HG03103 (cell line): ENCODE results near the gene DNASE2.

Source experiments
- ATAC-seq: cut with Tn5 transposase; IDR thresholded peaks from one replicate; pipeline ENCODE4 v1.9.1; 2021; ENCODE audit warnings: low read depth; ENCODE audit not compliant: unreplicated experiment

DNASE2 gene

DNA sequence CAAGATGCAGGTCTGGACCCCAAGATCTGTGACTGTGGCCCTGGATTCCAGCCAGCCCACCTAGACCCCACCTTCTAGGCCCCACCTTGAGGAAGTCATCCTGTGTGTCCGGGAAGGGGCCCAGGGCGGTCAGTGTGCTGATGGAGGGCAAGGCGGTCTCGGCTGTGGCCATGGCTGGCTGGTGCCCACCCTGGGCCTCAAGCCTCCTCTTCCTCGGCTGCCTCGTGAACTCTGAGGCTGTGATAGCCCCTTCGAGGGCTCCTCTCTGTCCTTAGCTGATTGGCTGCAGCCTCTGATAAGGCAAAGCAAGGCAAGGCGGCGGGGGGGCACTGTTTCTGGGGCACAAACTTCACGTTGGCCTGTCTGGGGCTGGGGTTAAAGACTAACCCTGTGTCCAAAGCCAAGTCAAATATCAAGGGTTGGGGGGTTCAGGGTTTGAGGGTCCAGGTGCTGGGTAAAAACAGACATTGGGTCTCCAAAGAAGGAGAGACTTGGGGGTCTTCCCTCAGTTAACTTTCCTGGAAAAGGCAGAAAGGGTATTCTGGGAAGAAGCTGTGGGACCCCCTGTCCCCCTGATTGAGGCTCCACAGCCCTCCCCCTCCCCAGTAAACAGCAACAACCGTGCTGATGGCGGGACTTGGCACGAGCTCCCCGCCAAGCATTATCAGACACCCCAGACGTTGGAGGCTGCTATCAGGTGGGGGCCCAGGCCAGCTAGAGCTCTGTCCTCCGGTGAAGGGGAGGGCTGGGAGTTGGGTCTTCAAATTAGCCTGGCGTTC lies 5.9 kb upstream of the DNASE2 start, which contains the start of gene KLF1:
KLF1 (minus strand) TSS at position 233 of the 779 bp plus-strand sequence; CDS start at position 172, 61 bp downstream.
- no peak for ATAC-seq

DNA sequence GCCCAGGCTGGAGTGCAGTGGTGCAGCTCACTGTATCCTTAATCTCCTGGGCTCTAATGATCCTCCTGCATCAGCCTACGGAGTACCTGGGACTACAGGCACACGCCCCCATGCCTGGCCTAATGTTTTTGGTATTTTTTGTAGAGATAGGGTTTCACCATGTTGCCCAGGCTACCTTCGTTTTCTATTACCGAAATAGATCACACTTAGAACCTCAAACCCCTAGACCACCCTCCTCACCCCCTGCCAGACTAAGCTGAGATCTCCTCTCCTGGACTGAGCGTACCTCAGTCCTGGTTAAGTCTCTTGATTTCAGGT lies 5.4 kb upstream of the DNASE2 start:
- ATAC-seq, result no peak

DNA sequence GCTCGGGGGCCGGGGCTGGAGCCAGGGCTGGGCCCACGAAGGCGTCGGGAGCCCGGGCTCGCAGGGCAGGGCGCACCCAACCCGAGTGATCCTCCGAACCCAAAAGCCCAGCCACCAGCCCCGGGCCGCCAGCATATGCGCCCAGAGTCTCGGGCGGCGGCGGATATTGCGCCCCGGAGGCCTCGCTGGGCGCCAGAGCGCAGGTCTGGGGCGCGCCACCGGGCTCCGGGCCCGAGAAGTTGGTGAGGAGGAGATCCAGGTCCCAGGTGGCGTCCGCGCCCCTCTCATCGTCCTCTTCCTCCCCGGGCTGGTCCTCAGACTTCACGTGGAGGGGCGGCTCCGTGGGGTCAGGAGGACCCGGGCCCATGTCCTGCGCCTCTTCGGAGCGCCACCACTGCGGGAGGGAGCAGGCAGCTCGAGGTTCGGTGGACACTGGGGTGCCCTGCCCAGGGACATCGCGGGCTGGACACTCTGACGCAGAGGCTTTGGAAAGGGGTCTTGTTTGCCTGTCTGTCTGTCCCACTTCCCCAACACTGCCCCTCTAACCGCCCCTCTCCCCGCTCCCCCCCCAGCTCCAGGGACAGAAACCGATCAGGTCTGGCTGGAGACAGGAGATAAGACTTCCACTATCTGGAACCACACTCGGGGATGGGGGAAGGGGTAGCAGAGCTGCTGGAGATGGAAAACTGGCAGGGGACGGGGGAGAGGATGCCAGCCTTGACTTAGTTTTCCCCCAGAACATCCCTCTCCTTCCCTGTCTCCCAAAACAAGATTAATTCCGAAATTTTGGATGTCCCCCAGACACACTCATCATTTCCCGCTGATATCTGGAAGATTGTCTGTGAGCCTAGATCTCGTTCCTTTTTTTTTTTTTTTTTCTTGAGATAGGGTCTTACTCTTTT lies 4.8 kb upstream of the DNASE2 start:
- no peak for ATAC-seq

DNA sequence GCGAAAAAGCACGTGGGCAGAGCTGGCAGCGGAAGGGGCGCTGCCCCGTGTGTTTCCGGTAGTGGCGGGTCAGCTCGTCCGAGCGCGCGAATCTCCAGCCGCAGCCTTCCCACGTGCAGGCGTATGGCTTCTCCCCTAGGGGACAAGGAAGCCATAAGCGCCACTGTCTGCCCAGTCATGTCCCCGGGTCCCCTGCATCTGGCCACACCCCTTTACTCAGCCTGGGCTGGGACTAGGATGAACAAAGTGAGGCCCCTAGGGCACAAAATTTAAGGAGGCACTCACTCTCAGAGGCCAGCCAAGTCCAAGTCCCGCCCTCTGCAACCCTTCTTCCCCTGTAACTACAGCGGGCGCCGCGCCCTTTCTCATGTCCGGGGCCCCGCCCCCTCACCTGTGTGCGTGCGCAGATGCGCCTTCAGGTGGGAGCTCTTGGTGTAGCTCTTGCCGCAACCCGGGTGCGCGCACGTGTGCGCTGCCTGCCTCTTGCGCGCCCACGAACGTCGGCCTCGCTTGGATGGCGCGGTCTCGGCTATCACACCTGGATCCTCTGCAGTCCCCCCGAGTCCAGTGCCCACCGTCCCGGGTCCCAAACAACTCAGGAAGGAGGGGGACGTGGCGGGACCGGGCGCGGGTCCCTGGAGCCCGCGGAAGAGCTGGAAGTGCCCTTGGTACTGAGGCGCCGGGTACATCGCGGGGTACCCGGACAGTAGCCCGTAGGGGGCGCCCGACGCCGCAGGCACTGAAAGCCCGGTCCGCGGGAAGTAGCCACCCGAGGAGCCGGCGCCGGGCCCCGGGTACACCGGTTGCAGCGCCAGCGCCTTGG lies 3.9 kb upstream of the DNASE2 start:
- no peak for ATAC-seq

DNA sequence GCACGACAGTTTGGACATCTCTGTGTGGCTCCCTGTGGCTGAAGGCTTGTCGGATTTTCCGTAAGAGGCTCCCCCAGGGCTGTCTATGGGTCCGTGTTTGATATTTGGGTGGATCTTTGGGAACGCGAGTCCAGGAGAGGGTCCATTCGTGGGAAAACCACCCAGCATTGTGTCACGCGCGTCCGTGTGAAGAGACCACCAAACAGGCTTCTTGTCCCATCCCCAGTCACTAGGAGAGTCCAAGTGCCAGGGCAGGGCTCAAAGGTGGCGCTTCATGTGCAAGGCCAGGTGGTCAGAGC lies 3.3 kb upstream of the DNASE2 start:
- ATAC-seq, result no peak

DNA sequence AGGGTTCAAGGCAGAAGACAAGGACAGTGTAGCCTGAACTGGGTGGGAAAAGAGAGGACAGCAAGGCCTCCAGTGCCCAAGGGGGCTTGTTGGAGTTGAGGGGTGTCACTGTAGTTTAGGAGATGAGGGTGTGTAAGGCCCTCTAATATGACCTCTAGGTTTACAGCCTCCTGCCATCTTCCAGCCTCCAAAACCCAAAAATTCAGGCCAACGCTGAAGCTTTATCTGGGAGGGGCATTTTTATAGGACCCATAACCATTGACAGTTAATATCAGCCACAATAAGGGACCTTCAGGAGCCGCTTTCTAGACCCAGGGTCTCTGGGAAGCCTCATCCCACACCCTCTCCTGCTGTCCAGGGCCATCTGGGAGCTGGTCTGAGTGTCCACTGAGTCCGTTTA lies 3.0 kb upstream of the DNASE2 start:
- ATAC-seq, result no peak

DNA sequence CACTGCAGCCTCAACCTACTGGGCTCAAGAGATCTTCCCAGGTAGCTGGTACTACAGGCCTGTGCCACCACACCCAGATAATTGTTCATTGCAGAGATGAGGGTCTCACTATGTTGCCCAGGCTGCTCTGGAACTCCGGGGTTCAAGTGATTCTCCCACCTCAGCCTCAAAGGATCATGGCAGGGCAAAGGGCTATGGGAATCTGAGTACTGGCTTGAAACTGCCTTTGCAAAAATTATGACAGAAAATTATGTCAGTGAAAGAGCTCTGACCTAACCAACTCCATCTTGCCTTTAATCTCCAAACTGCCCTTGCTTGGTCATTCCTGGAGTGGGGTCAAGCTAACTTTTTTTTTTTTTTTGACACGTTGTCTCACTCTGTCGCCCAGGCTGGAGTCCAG lies 1.3 kb upstream of the DNASE2 start:
- no peak for ATAC-seq

DNA sequence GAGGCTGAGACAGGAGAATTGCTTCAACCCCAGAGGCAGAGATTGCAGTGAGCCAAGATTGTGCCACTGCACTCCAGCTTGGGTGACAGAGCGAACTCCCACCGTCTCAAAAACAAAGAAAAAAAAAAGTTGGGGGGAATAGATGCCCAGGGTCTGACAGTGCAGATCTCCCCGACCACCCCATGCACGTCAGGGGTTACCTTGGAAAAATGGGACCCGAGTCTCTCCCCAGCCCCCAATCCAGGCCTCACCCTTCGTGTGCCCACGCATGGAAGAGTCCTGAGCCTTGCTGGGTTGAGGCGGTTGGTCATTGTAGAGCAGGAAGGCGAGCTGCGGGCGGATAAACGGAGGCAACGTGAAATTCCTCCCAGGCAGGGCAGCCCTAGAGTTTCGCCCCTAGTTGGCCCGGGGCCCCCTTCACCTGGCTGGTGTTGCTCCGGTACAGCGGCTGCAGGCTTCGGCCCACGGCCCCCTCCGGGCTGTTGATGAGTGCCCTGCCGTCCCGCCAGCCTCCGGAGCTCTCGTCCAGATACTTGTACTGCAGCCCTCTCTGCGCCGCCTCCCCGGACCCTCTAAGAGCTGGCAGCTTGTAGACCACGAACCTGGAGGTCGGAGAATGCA lies 588 bp downstream of the DNASE2 start:
- ATAC-seq, result no peak

DNA sequence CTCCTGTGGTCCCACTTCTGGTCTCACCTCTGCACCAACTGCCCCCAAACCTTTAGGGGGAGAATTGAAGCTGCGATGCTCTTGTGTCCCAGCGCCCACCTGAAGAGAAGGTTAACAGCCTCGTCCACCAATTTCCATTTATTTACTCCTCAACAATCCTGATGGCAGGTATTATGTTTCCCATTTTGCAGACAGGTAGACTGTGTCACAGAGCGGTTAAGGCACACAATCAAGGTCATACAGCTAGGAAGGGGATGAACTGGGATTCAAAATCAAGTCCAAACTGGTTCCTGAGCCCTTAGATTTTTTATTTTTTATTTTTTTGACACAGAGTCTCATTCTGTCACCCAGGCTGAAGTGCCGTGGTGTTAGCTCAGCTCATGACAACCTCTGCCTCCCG lies 6.2 kb downstream of the DNASE2 start:
- ATAC-seq, result no peak

DNA sequence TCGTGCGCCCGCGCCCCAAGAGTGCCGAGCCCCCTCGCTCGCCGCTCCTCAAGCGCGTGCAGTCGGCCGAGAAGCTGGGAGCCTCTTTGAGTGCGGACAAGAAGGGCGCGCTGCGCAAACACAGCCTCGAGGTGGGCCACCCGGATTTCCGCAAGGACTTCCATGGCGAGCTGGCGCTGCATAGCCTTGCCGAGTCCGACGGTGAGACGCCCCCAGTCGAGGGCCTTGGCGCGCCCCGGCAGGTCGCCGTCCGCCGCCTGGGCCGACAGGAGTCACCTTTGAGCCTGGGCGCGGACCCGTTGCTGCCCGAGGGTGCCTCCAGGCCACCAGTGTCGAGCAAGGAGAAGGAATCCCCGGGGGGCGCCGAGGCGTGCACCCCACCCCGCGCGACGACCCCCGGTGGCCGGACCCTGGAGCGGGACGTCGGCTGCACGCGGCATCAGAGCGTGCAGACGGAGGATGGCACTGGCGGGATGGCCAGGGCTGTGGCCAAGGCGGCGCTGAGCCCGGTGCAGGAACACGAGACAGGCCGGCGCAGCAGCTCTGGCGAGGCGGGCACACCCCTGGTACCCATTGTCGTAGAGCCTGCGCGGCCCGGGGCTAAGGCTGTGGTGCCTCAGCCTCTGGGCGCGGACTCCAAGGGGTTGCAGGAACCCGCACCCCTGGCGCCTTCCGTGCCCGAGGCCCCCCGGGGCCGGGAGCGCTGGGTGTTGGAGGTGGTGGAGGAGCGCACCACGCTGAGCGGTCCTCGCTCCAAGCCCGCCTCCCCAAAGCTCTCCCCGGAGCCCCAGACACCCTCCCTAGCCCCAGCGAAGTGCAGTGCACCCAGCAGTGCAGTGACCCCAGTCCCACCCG lies 7.1 kb downstream of the DNASE2 start:
- ATAC-seq, result no peak

DNA sequence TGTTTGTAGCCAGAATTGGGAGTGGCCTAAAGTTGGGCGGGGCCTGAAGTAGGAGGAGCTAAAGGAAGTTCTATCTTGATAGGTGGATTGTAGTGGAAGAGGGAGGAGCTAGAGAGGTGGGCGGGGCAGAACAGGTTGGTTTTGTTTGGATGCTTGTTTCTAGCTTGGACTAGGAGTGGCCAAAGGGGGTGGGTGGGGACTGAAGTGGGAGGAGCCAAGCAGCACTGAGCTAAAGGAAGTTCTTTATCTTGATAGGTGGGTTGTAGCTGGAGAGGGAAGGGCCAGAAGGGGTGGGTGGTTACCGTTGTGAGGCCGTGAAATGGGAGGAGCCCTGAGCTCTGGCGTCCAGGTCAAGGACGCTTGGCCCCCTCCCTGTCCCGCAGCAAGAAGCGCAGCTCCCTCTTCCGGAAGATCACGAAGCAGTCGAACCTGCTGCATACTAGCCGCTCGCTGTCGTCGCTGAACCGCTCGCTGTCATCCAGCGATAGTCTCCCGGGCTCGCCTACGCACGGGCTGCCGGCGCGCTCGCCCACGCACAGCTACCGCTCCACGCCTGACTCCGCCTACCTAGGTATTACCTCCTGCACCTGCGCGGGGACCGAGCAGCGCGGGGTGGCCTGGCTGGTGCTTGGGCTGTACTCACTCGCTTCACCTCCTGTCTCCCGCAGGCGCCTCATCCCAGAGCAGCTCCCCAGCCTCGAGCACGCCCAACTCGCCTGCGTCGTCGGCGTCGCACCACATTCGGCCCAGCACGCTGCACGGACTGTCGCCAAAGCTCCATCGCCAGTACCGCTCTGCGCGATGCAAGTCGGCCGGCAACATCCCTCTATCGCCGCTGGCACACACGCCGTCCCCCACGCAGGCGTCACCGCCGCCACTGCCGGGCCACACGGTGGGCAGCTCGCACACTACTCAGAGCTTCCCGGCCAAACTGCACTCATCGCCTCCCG lies 8.0 kb downstream of the DNASE2 start:
- ATAC-seq, result no peak

DNA sequence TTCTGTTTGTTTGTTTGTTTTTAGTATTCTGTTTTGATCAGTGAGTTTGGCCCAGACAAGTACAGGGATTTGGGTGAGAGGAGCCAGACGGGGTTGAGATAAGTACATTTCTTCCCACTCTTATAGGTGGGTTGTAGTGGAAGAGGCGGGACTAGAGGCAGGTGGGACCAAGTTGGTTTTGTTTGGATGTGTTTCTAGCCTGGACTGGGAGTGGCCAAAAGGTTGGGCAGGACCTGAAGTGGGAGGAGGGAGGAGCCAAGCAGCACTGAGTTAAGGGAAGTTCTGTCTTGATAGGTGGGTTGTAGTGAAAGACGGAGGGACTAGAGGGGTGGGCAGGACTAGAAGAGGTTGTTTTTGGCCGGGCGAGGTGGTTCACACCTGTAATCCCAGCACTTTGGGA lies 9.0 kb downstream of the DNASE2 start:
- no peak for ATAC-seq

DNA sequence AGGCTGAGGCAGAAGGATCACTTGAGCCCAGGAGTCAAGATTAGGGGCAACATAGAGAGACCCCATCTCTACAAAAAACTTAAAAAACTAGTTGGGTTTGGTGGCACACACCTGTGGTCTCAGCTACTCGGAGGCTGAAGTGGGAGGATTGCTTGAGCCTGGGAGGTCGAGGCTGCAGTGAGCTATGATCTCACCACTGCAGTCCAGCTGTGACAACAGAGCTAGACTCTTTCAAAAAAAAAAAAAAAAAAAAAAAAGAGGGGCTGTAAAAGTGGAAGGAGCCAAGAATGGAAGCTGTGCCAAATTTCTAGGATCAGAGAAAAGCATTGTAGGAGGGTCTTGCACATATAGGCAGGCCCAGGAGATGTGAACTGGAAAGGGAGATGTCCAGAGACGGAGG lies 9.6 kb downstream of the DNASE2 start:
- no peak for ATAC-seq

DNA sequence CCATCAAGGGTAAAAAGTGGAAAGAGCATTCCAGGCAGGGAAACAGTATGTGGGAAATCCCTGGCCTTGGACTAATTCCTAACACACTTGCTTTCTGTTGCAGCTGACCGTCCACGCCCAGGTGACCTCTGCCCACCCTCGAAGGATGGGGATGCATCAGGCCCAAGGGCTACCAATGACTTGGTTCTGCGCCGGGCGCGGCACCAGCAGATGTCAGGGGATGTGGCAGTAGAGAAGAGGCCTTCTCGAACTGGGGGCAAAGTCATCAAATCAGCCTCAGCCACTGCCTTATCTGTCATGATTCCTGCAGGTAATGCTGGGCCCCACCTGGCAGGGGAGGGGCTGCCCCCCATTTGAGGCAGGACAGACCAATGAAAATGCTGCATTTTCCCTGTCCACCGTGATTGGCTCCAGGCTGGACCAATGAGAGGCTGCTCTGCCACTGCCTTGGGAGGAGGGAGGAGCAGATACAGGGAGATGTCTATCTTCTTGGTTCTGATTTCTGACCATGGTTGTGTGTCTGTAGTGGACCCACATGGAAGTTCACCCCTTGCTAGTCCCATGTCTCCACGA lies 12.6 kb downstream of the DNASE2 start:
- no peak for ATAC-seq

DNA sequence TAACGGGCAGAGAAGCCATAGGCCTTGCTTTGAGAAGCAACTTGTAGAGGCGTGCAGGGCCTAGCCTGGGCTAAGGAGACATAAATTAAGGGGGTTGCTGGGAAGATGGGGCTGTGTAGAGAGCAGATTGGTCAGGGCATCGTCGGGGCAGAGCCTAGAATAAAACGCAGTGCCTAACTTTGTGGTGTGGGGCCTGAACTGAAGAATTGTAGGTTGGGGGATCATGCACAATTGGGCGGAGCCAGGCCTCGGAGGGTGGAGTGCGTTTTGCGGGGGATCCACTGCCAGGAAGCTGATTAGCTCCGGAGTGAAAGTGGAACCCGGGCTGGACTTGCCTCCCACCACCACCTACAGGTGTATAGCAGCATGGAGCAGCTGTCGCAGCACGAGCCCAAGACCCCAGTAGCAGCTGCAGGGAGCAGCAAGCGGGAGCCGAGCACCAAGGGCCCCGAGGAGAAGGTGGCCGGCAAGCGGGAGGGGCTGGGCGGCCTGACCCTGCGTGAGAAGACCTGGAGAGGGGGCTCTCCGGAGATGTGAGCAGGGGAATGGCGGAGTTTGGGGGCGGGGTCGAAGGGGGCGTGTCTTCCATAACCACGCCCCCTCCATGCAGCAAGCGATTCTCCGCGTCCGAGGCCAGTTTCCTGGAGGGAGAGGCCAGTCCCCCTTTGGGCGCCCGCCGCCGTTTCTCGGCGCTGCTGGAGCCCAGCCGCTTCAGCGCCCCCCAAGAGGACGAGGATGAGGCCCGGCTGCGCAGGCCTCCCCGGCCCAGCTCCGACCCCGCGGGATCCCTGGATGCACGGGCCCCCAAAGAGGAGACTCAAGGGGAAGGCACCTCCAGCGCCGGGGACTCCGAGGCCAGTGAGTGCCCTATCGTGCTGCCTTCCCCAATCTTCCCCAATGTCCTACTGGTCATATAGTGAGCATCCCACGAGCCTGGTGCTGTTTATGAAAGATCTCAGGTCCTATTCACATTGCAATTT lies 13.8 kb downstream of the DNASE2 start:
- no peak for ATAC-seq

DNA sequence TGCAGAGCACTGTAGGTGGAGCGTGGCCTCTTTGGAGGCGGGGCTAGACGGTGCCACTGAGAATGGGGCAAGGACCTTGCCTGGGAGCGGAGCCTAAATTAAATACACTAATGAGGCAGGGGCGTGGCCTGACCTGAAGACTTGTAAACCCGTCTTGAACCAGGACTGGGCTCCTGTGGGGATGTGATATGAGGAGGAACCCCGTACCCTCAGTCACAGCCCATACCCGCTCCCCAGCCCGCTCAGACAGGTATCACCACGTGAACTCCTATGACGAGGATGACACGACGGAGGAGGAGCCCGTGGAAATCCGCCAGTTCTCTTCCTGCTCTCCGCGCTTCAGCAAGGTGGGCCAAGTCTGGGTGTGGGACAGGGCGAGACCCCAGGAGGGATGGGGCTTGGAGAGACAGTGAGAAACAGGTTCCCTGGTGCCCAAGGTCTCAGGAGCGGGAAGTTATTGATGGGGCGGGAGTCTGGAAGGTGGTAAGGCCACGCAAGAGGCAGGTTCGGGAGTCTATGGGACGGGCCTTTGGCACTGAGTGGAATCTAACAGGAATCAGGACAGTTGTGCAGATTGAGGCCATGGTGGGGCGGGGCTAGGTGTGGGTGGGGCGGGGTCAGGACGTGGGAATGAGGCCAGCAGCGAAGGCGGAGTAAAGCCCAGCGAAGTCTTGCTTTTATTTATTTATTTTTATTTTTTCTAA lies 14.7 kb downstream of the DNASE2 start:
- ATAC-seq, result no peak
